SK-N-SH treated with all-trans-retinoic acid at 6 μM for 48 hours (cell line): ENCODE data around the gene SYT6.

Experiments
- BACH2 ChIP-seq: fragments of 250-450 bp; sonication (Bioruptor Pico); IDR thresholded peaks from 2 replicates; pipeline ENCODE4 v1.9.0; 2021; ENCODE audit warnings: mild to moderate bottlenecking, borderline replicate concordance
- ESRRG ChIP-seq: fragments of 250-450 bp; sonication (Bioruptor Pico); IDR thresholded peaks from 2 replicates; pipeline ENCODE4 v1.6.1; 2021; ENCODE audit warnings: mild to moderate bottlenecking
- GLIS3 ChIP-seq: fragments of 250-450 bp; sonication (Bioruptor Pico); IDR thresholded peaks from 2 replicates; pipeline ENCODE4 v1.5.0; 2020; ENCODE audit warnings: mild to moderate bottlenecking, moderate library complexity
- ISL1 ChIP-seq: fragments of 250-450 bp; sonication (Bioruptor Pico); IDR thresholded peaks from 2 replicates; pipeline ENCODE4 v2.1.2; 2022; ENCODE audit warnings: mild to moderate bottlenecking, moderate library complexity
- OSR1 ChIP-seq: fragments of 250-450 bp; sonication (Bioruptor Pico); IDR thresholded peaks from 2 replicates; pipeline ENCODE4 v1.8.0; 2022; ENCODE audit warnings: moderate library complexity, mild to moderate bottlenecking, inconsistent platforms
- ZC3H10 ChIP-seq: fragments of 250-450 bp; sonication (Bioruptor Pico); IDR thresholded peaks from 2 replicates; pipeline ENCODE4 v1.5.1; 2021; ENCODE audit warnings: mild to moderate bottlenecking, moderate library complexity
- ZFP3 ChIP-seq: fragments of 250-450 bp; sonication (Bioruptor Pico); IDR thresholded peaks from 2 replicates; pipeline ENCODE4 v1.5.0; 2020; ENCODE audit warnings: mild to moderate bottlenecking, moderate library complexity
- ZFP30 ChIP-seq: fragments of 450-650 bp; formaldehyde crosslinking; IDR thresholded peaks from 2 replicates; pipeline ENCODE4 v1.5.0; 2022; ENCODE audit warnings: mild to moderate bottlenecking, moderate library complexity
- ZNF565 ChIP-seq: fragments of 450-650 bp; formaldehyde crosslinking; conservative IDR thresholded peaks from 2 replicates; pipeline ENCODE4 v1.5.0; 2020; ENCODE audit warnings: low read depth, mild to moderate bottlenecking, moderate library complexity
- ZNF70 ChIP-seq: fragments of 450-650 bp; formaldehyde crosslinking; IDR thresholded peaks from 2 replicates; pipeline ENCODE4 v1.5.0; 2020; ENCODE audit warnings: mild to moderate bottlenecking, moderate library complexity
- TF ChIP-seq, protein P1 (sequence below): fragments of 250-450 bp; sonication (Bioruptor Pico); IDR thresholded peaks from 2 replicates; pipeline ENCODE4 v1.5.1; 2020; ENCODE audit warnings: low read depth, mild to moderate bottlenecking, moderate library complexity
- TF ChIP-seq, protein P2 (sequence below): fragments of 250-450 bp; sonication (Bioruptor Pico); IDR thresholded peaks from 2 replicates; pipeline ENCODE4 v1.8.0; 2020; ENCODE audit warnings: mild to moderate bottlenecking, moderate library complexity, borderline replicate concordance

DNA sequence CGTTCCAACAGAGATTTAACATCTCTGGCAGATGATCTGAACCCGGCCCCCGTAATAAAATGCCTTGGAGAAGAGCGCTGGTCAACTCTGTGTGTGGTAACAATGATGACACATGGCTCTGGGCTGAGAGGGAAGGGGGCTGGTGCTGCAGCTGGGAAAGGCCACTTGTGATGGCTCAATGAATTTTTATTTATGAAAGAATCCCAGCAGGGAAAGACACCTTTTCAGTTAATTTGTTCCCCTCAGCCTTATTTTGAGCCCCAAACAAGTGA, 59.4 kb downstream of the SYT6 start:
- TF ChIP-seq ESRRG (CRISPR knock-in tag) = no peak
- no peak for TF ChIP-seq ZNF565 (CRISPR knock-in tag)
- no peak for TF ChIP-seq ZNF70 (CRISPR knock-in tag)
- no peak for TF ChIP-seq ISL1 (CRISPR knock-in tag)
- no peak for TF ChIP-seq OSR1
- no peak for TF ChIP-seq BACH2 (CRISPR knock-in tag)
- TF ChIP-seq ZC3H10 (CRISPR knock-in tag) = no peak
- TF ChIP-seq, protein P1, sequence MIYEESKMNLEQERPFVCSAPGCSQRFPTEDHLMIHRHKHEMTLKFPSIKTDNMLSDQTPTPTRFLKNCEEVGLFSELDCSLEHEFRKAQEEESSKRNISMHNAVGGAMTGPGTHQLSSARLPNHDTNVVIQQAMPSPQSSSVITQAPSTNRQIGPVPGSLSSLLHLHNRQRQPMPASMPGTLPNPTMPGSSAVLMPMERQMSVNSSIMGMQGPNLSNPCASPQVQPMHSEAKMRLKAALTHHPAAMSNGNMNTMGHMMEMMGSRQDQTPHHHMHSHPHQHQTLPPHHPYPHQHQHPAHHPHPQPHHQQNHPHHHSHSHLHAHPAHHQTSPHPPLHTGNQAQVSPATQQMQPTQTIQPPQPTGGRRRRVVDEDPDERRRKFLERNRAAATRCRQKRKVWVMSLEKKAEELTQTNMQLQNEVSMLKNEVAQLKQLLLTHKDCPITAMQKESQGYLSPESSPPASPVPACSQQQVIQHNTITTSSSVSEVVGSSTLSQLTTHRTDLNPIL = no peak
- no peak for TF ChIP-seq GLIS3
- TF ChIP-seq ZFP30 (CRISPR knock-in tag) = no peak
- no peak for TF ChIP-seq ZFP3 (CRISPR knock-in tag)
- TF ChIP-seq, protein P2, sequence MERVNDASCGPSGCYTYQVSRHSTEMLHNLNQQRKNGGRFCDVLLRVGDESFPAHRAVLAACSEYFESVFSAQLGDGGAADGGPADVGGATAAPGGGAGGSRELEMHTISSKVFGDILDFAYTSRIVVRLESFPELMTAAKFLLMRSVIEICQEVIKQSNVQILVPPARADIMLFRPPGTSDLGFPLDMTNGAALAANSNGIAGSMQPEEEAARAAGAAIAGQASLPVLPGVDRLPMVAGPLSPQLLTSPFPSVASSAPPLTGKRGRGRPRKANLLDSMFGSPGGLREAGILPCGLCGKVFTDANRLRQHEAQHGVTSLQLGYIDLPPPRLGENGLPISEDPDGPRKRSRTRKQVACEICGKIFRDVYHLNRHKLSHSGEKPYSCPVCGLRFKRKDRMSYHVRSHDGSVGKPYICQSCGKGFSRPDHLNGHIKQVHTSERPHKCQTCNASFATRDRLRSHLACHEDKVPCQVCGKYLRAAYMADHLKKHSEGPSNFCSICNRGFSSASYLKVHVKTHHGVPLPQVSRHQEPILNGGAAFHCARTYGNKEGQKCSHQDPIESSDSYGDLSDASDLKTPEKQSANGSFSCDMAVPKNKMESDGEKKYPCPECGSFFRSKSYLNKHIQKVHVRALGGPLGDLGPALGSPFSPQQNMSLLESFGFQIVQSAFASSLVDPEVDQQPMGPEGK (CRISPR knock-in tag) = no peak
